Activated CD4-positive, alpha-beta T cell treated with anti-CD3 and anti-CD28 coated beads, Interleukin-2, Interleukin-4, amounts not matched to agents 100 ng/mL and 50 ng/mL, durations not matched to agents 16 hours and 8 hours (primary cell): ENCODE results near the gene FAM180A.

Experiments
- DNase-seq: peaks from one replicate; pipeline ENCODE4 v3.0.0-alpha.2; 2020; ENCODE audit warnings: low spot score

The FAM180A gene

GRCh38 chr7:135771961-135772638 lies 23.5 kb upstream of the FAM180A start:
- DNase-seq = no peak

DNA sequence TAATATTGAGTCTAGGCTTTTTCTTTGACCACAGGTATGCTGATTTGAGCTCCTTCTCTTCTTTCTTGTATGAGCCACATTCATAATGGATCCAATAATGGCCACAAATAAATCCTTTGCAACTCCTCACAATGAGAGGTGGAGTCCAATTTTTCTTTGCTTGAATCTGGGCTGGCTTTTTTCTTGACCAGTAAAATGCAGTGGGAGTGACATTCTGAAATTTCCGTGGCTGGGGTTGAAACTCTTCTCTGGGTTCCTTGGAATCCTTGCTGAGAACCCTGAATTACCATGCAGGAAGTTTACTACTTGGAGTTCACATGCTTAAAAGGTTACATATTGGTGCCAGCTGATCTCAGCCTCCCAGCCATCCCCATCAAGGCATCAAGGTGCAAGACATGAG lies 22.4 kb upstream of the FAM180A start:
- DNase-seq = no peak

GRCh38 chr7:135770139-135770710 lies 21.6 kb upstream of the FAM180A start:
- DNase-seq = no peak

- DNase-seq = no peak
Observed at GRCh38 chr7:135769005-135769802, 20.6 kb upstream of the FAM180A start.

DNA sequence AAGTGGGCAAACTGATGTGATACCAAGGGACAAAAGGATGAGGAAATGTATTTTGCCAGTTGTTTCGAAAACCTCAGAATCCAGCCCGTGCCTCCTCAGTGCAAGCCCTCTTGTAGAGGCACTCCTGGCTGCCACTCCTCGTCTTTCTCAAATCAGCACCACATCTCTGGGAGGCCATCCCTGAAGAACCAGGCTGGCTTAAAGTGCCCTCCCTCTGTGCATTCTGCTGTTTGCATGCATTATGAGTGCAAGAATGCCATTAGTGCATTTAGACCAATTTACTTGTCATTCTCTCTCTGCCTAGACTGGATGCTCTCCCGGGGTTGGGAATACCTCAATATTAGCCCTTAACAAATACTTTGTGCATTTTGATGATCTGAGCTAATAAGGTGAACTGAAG lies 19.9 kb upstream of the FAM180A start:
- no peak for DNase-seq

DNA sequence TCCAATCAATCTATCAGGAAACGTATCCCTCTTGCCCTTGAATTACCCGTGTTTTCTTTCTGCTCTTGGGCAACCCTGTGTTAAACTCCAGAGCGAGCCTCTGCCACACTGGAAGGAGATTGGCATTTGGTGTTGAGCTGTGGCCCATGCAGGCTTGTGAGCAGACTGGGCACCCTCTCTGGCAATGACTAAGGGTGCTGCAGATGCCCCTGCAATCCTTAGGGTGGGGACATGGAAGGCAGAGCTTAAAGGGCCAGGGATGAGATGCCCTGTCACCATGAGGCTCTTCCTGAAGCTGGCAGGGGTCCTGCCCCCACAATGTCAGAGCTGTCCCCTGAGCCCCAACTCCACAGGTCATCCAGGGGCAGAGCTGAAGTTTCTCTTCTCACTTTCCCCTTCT lies 19.5 kb upstream of the FAM180A start:
- no peak for DNase-seq

GRCh38 chr7:135763261-135763660 lies 14.6 kb upstream of the FAM180A start:
- DNase-seq = no peak

GRCh38 chr7:135761751-135762488 lies 13.3 kb upstream of the FAM180A start:
- no peak for DNase-seq

DNA sequence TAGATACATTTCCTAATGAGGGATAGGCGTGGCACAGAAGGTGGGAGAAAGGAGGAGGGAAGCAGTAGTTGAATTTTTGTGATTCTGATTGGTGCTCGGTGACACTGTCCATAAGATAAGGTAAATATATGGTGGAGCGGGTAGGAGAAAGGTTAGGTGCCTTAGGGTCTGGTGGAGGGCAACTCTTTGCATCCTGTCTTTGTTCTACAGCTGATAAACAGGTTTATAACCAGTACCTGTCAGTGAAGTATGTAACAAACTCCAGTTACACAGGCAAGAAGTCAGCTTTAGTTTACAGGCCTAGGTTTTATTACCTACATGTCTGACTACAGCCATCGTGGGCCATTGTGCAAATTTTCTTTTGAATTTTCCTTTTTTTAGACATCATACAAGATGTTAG lies 10.9 kb upstream of the FAM180A start:
- no peak for DNase-seq

GRCh38 chr7:135758531-135758932 lies 9.9 kb upstream of the FAM180A start:
- no peak for DNase-seq

- no peak for DNase-seq
Observed at GRCh38 chr7:135757719-135758411, 9.3 kb upstream of the FAM180A start.

GRCh38 chr7:135756191-135756590 lies 7.6 kb upstream of the FAM180A start:
- DNase-seq = no peak

DNA sequence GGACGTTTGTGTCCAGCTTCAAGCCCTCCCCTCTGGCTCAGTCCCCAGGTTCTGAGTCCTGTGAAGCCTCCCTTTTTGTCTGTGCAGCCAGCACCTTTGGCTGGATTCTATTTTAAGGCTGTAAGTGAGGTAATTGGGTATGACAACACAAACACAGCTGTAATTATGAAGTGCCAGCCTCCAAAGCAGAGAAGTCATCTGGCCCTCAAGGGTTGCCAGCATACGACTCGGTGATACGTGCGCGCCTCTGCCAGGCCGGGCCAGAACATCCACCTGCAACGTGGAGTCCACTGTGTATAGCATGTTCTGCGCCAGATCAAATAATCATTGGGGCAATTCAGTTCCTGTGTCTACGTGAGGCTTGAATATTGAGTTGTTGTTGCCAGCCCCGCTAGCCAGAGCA lies 6.7 kb upstream of the FAM180A start:
- DNase-seq = no peak

DNA sequence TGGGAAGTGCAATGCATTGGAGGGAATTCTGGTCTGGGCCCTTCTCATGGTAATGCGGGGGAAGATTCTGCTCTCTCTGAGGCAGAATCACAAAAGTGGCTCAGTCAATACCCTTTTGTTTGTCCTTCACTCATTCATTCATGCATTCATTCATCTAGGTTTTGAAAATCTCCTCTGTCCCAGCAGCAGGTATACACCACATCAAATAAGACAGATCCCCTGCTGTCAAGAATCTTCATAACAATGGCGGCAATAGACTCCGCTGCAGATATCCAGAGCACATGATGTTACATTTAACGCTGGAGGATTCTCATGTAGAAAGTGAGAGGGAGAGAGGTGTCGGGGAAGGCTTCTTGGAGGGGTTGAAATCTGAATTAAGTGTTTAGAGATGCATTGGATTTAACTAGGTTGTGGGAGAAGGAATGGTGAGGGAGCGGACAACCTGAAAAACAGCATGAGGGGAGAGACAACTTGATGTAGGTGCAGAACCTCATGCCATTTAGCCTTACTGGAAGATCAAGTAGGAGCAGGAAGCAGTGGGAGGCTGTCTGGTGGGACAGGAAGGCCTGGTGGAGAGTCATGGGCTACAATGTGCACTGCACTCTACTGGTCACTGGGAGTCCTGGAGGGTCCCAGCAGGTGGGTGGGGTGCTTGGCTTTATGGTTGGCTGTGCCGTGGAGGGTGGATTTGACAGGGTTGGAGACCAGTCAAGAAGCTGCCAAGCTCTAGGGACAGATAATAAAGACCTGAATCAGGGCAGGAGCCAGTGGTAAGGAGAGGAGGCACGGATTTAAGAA lies 5.2 kb upstream of the FAM180A start:
- no peak for DNase-seq

- no peak for DNase-seq
Observed at GRCh38 chr7:135747366-135747765, 1.2 kb downstream of the FAM180A start.

DNA sequence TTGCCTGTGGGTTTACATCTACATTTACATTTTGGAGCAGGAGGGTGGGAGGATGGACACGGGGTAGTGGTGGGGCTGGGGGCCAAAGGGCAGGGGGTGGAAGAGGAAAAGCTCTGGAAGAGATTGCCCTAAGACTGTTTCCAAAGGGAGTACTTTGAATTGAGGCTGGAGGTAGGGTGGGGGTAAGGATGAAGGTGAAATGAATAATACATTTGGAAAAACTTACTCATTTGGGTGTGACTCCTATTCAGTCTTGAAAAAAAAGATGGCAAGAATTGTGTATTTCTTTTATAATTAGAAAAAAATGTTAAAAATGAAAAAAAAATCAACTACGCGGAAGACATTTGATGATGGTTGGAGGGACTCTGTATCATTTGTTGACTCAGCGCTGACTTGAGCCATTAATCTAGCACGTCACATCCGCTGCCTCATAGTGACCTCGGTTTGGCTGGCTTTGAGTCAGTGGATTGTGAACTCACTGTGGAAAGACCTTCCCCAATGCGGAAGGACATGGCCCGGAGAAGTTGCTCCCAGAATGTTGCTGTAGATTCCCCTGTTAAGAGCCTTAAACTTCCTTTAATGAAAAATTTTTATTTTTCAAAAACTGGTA lies 2.8 kb downstream of the FAM180A start:
- no peak for DNase-seq

DNA sequence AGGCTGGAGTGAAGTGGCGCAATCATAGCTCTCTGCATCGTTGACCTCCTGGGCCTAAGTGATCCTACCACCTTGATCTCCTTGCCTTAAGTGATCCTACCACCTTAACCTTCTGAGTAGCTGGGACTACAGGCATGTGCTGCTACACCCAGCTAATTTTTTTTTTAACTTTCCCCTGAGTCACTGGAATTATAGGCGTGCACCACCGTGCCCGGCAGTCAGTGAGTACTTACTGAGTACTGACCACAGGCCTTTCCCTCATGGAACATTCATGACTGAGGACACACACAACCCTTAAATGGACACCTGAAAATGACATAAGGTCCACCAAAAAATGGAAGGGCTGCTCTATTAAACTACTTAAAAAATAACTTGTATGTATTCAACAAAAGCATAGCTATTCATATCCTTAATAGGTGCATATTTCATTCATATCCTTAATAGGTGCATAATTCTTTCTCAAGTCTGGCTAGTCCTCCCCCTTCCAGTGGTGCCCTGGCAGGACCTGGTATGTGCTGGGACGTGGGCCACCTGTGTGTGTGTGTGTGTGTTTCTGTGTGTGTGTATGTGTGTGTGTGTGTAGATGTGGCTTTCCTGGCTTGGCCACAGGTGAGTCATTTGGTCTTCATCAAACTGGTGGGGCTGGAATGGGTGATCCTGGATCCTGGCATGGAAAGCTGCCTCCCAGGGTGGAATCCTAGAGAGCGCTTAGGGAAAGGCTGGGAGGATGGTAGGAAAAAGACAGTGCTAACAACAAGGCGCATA lies 3.5 kb downstream of the FAM180A start:
- no peak for DNase-seq

DNA sequence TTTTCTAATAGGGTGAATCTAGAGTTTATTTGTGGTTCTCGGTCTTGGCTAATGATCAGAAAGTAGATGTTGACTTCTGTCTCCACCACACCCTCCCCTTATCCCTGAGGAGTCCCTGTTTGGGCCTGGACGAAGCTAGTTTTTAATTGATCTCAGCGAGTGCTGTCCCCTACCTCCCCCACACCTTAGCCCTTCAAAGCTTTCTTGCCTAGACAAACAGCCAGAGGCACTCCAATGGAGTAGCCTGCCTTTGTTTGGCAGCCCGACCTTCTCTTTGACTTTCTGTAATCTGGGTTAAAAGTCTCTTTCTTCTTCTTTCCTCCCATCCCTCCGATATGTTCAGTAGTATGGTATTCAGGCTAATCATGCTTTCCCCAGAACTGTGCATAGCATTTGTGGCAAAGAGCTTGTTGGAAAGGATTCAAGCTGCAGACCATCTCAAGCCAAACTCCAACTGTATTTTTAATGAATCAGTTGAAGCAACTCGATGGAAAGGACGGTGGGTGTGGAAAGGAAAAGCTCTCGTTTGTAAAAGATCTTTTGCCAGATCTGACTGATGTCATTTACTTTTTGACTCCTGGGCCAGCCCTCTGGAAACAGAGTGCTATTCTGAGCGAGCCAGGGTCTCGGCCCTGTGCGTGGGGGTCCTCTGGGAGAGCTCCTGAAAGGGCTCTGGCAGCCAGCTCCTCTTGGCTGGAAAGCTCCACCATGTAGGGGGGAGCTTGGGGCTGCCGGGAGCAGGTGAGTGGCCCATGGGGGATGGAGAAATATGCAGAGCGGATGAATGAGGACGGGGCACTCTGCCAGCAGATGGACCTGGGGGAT lies 4.5 kb downstream of the FAM180A start:
- DNase-seq = no peak

GRCh38 chr7:135742371-135742770 lies 6.2 kb downstream of the FAM180A start:
- no peak for DNase-seq
